A673 (cell line): Measurements from ENCODE around the gene COIL.

Experiments used
- EZH2 ChIP-seq: fragments of 200-600 bp; sonication (generic); IDR thresholded peaks from 2 replicates; pipeline ENCODE4 v1.6.1; 2017; ENCODE audit warnings: borderline replicate concordance, low read depth, mild to moderate bottlenecking, mixed read lengths, antibody characterized with exemption, low read length; ENCODE audit not compliant: poor library complexity, severe bottlenecking
- TF ChIP-seq, protein P1 (sequence below): fragments of 300-800, 200-600 bp; sonication (generic); conservative IDR thresholded peaks from 2 replicates; pipeline ENCODE4 v1.5.1; 2017; ENCODE audit warnings: low read depth, mild to moderate bottlenecking, antibody characterized with exemption, low read length, moderate library complexity, mixed read lengths

DNA sequence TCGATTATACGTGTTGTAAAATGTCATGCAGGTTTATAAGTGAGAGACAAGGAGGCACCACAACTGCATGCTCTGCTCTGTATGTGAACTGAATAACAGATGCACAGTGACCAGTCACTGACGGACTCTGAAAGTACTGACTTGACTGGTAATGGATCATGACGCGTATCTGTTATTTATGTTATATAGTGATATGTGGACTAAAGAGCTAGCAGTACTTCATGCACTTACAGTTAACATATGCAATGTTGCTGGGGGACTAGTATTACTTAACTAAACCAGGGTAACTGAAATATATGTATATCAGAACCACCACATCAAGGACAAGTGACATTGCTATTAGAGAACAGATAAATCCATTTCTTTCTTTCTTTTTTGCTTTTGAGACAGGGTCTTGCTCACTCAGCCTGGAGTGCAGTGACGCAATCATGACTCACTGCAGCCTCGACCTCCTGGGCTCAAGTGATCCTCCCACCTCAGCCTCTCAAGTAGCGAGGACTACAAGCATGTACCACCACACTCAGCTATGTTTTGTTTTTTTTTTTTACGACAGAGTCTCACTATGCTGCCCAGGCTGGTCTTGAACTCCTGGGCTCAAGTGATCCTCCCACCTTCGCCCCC lies 17.2 kb downstream of the COIL start:
- no peak for TF ChIP-seq EZH2
- TF ChIP-seq, protein P1, sequence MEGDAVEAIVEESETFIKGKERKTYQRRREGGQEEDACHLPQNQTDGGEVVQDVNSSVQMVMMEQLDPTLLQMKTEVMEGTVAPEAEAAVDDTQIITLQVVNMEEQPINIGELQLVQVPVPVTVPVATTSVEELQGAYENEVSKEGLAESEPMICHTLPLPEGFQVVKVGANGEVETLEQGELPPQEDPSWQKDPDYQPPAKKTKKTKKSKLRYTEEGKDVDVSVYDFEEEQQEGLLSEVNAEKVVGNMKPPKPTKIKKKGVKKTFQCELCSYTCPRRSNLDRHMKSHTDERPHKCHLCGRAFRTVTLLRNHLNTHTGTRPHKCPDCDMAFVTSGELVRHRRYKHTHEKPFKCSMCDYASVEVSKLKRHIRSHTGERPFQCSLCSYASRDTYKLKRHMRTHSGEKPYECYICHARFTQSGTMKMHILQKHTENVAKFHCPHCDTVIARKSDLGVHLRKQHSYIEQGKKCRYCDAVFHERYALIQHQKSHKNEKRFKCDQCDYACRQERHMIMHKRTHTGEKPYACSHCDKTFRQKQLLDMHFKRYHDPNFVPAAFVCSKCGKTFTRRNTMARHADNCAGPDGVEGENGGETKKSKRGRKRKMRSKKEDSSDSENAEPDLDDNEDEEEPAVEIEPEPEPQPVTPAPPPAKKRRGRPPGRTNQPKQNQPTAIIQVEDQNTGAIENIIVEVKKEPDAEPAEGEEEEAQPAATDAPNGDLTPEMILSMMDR, result no peak
